Measurements from ENCODE around the gene FAM217A. TPM values are rescaled to one million over a fixed set of nuclear protein-coding genes. Genes with fewer than 3 reads are reported as not detected.

Gene FAM217A
- total RNA-seq, 4 donors from 2014 or later = not detected

- Histone ChIP-seq H3K4me3 (no peak overlapping the region), H3K9me3 (no peaks in the 10 kb centered on the region), H3K36me3 (peaks cover 78 to 100% (median 91%) of the 10 kb centered on the region in 4 donors), H3K27ac (replicated peaks in 1 of 4) (no peak overlapping the region), H3K4me1 (peaks cover 6 to 10% (median 7%) of the 10 kb centered on the region in 4 donors), H3K27me3 (no peaks in the 10 kb centered on the region)
- intact Hi-C loops (cut with DNase I) = no loop called here
- WGBS = 44% methylated on average over 1 of the region's 1 CpG
- no peak for DNase-seq (ENCODE audit: extremely low spot score)
- no peak for TF ChIP-seq CTCF (IDR thresholded peaks at IDR 0.05)
- TF ChIP-seq POLR2AphosphoS5 (IDR thresholded peaks at IDR 0.05) = no peak
- TF ChIP-seq POLR2A (IDR thresholded peaks at IDR 0.05; ENCODE audit: low read depth) = no peak
- no peak for TF ChIP-seq EP300 (IDR thresholded peaks at IDR 0.05)
Observed at GRCh38 chr6:4124351-4124750, 45.4 kb upstream of the FAM217A start.

- DNase-seq (ENCODE audit: extremely low spot score) = no peak
- Histone ChIP-seq H3K4me1 (no peaks in the 10 kb centered on the region), H3K36me3 (peaks cover 55 to 65% (median 58%) of the 10 kb centered on the region in 4 donors), H3K4me3 (no peak overlapping the region), H3K27ac (replicated peaks in 1 of 4) (no peak overlapping the region), H3K27me3 (no peaks in the 10 kb centered on the region), H3K9me3 (peaks cover 0 to 11% (median 4%) of the 10 kb centered on the region in 4 donors)
- 95% methylated on average over 4 of the region's 4 CpGs for WGBS
- TF ChIP-seq EP300 (IDR thresholded peaks at IDR 0.05) = no peak
- TF ChIP-seq POLR2A (IDR thresholded peaks at IDR 0.05; ENCODE audit: low read depth) = no peak
- no peak for TF ChIP-seq POLR2AphosphoS5 (IDR thresholded peaks at IDR 0.05)
- no peak for TF ChIP-seq CTCF (IDR thresholded peaks at IDR 0.05)
- intact Hi-C loops (cut with DNase I) = no loop called here
Observed at GRCh38 chr6:4115741-4116140, 36.8 kb upstream of the FAM217A start.

- TF ChIP-seq POLR2A (IDR thresholded peaks at IDR 0.05; ENCODE audit: low read depth) (no peak), EP300 (IDR thresholded peaks at IDR 0.05) (no peak), POLR2AphosphoS5 (IDR thresholded peaks at IDR 0.05) (no peak), CTCF (IDR thresholded peaks at IDR 0.05) (no peak)
- H3K36me3 ChIP-seq = peaks cover 39 to 49% (median 42%) of the 10 kb centered on the region in 4 donors
- DNase-seq (ENCODE audit: extremely low spot score) = no peak
- intact Hi-C loops (cut with DNase I) = no loop called here
- no peak overlapping the region for H3K4me3 ChIP-seq
- H3K27me3 ChIP-seq = no peaks in the 10 kb centered on the region
- no peak overlapping the region for H3K27ac ChIP-seq (replicated peaks in 1 of 4)
- peaks cover 0 to 11% (median 4%) of the 10 kb centered on the region in 4 donors for H3K9me3 ChIP-seq
- WGBS = 93% methylated on average over 3 of the region's 3 CpGs
- H3K4me1 ChIP-seq = peaks cover 8 to 10% (median 9%) of the 10 kb centered on the region in 4 donors
Observed at GRCh38 chr6:4114123-4114522, 35.2 kb upstream of the FAM217A start.

GRCh38 chr6:4113649-4114048, 34.7 kb upstream of the FAM217A start:
- Histone ChIP-seq H3K36me3 (peaks cover 34 to 44% (median 37%) of the 10 kb centered on the region in 4 donors), H3K4me1 (peaks cover 11 to 14% (median 13%) of the 10 kb centered on the region in 4 donors), H3K9me3 (peaks cover 0 to 11% (median 4%) of the 10 kb centered on the region in 4 donors), H3K27ac (replicated peaks in 1 of 4) (no peak overlapping the region), H3K4me3 (no peak overlapping the region), H3K27me3 (no peaks in the 10 kb centered on the region)
- no peak for DNase-seq (ENCODE audit: extremely low spot score)
- intact Hi-C loops (cut with DNase I) = no loop called here
- TF ChIP-seq POLR2AphosphoS5 (IDR thresholded peaks at IDR 0.05) (no peak), EP300 (IDR thresholded peaks at IDR 0.05) (no peak), POLR2A (IDR thresholded peaks at IDR 0.05; ENCODE audit: low read depth) (no peak), CTCF (IDR thresholded peaks at IDR 0.05) (no peak)

GRCh38 chr6:4112366-4112765, 33.4 kb upstream of the FAM217A start:
- no peak overlapping the region for H3K4me3 ChIP-seq
- H3K36me3 ChIP-seq = peaks cover 24 to 31% (median 26%) of the 10 kb centered on the region in 4 donors
- H3K4me1 ChIP-seq = peaks cover 11 to 14% (median 14%) of the 10 kb centered on the region in 4 donors
- intact Hi-C loops (cut with DNase I) = no loop called here
- H3K27me3 ChIP-seq = no peaks in the 10 kb centered on the region
- no peak overlapping the region for H3K27ac ChIP-seq (replicated peaks in 1 of 4)
- 96% methylated on average over 3 of the region's 3 CpGs for WGBS
- H3K9me3 ChIP-seq = peaks cover 0 to 11% (median 4%) of the 10 kb centered on the region in 4 donors
- no peak for DNase-seq (ENCODE audit: extremely low spot score)
- no peak for TF ChIP-seq POLR2AphosphoS5 (IDR thresholded peaks at IDR 0.05)
- no peak for TF ChIP-seq EP300 (IDR thresholded peaks at IDR 0.05)
- TF ChIP-seq CTCF (IDR thresholded peaks at IDR 0.05) = no peak
- no peak for TF ChIP-seq POLR2A (IDR thresholded peaks at IDR 0.05; ENCODE audit: low read depth)

Measured in esophagus muscularis mucosa (tissue), 4 donors.